A549 treated with Hydrocortisone at 1 μM for 4 hours (cell line): ENCODE measurements around the gene FAM78B. TPM values are rescaled to one million over a fixed set of nuclear protein-coding genes. Genes with fewer than 3 reads are reported as not detected.

Experiments
- total RNA-seq: library from RNA; stranded (reverse); fragments of 200-300 nt; extraction: Qiagen RNA extraction; gene quantifications from 5 replicates; pipeline ENCODE4 v1.2.3, GENCODE V29; 2022

The FAM78B gene, protein sequence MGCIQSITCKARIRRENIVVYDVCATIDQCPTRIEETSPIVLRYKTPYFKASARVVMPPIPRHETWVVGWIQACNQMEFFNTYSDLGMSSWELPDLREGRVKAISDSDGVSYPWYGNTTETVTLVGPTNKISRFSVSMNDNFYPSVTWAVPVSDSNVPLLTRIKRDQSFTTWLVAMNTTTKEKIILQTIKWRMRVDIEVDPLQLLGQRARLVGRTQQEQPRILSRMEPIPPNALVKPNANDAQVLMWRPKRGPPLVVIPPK
- 0.24 to 0.39 TPM (median 0.34 TPM) in 5 replicates for total RNA-seq

DNA sequence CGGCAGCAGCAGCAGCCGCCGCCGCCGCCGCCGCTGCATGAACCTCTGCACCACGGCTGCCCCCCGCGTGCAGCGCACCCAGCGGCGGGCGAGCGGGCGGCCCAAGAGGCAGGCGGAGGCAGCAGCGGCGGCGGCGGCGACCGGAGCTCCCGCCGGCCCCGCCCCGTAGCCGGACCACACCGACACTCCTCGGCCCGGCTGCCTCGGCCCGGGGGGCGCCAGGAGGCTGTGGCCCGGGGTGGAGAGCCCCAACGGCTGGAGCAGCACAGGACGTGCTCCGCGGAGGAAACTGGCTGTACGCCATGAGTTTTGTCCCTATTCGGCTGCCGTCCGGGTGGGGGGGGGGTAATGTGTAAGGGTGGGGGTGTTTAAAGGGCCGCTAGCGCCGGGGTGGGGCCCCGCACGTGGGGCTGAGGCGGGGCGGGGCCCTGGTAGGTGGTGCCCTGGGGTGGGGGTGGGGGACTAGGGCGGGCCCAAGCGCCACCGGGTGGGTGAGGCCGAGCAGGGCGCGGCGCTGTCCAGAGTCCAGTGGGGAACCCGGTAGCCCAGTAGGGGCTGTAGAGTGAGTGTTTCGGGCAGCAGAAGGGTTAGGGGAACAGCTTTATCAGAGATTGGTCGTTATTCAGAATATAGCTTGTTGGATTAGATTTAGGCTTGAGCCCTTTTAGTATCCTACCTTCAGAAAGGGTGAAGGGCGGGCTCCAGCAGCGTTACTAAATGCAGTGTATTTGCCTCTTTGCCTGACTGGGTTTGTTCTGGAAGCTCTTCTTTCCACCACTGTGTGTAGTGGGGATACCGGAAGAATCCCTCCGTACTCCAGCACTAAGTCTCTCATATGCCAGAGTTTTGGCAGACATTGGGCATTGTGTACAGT is at the start of gene FAM78B:
FAM78B (minus strand) TSS at position 304 of the 874 bp plus-strand sequence. CDS start 753 bp downstream, outside the sequence.

